BJ (cell line): ENCODE results near the gene PTPRK. TPM values are rescaled to one million over a fixed set of nuclear protein-coding genes. Genes with fewer than 3 reads are reported as not detected.

Experiments used
- CTCF ChIA-PET: fragments of 350-600 bp; formaldehyde crosslinking; extraction: SDS; loops from one replicate; lab custom pipeline; 2021; ENCODE audit warnings: antibody characterized with exemption, inconsistent platforms; lab: Yijun Ruan, JAX
- POLR2A ChIA-PET: fragments of 300-600 bp; sonication (Branson Sonifier 250); formaldehyde crosslinking; extraction: SDS; loops from one replicate; lab custom pipeline; 2021; ENCODE audit warnings: antibody characterized with exemption; lab: Charles Lee
- DNase-seq: peaks from one replicate; pipeline ENCODE4 v3.0.0-alpha.2; 2011; ENCODE audit warnings: low read depth
- H3K27me3 ChIP-seq: 2 replicates; pipeline ENCODE4 v1.6.0; 2011; ENCODE audit warnings: low read length; ENCODE audit not compliant: control insufficient read depth, insufficient read depth
- H3K36me3 ChIP-seq: 2 replicates; pipeline ENCODE4 v1.5.1; 2011; ENCODE audit warnings: low read length; ENCODE audit not compliant: control insufficient read depth, insufficient read depth
- H3K4me3 ChIP-seq: 2 replicates; pipeline ENCODE4 v1.5.1; 2011; ENCODE audit warnings: low read depth, mild to moderate bottlenecking, control low read depth, low read length
- CTCF ChIP-seq: IDR thresholded peaks from 2 replicates; pipeline ENCODE4 v1.5.1; 2011; ENCODE audit warnings: low read depth, mild to moderate bottlenecking, control low read depth, inconsistent platforms, low read length, moderate library complexity; ENCODE audit not compliant: insufficient read depth
- polyA plus RNA-seq: library from polyadenylated mRNA; depleted of rRNA; stranded (reverse); fragments of >200 nt; gene quantifications from 2 replicates; pipeline ENCODE4 v1.2.3, GENCODE V29; 2011

PTPRK gene
- polyA plus RNA-seq, 1 experiment = 18.5 TPM

DNA sequence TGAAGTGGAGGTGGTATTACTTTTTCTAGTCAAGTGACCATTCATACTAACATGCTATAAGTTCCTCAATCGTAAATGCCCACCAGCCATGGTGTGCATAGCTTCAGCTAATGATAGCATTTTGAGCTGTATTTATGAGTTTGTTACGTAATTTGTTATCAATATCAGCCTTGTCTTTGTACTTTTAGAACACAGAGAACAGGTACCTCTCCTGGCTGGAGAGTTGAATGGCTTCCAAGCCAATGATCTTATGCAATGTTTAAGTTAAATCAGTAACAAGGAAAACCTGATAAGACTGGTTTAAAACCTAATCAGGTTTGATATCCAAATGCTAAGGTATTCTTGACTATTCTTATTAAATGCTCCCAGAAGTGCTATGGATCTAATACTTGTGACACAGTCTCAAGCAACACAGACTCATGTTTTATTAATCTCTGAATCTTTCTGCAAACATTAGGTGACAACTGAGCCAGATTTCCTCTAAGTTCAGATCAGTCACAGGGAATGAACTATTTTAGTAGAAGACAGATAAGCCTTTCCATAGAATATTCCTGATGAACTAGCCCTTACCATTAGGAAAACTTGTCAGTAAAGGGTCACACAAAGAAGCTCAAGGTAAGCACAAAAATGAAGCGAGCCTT lies 154.8 kb downstream of the PTPRK start:
- H3K36me3 ChIP-seq = no peaks in the 10 kb centered on the region

DNA sequence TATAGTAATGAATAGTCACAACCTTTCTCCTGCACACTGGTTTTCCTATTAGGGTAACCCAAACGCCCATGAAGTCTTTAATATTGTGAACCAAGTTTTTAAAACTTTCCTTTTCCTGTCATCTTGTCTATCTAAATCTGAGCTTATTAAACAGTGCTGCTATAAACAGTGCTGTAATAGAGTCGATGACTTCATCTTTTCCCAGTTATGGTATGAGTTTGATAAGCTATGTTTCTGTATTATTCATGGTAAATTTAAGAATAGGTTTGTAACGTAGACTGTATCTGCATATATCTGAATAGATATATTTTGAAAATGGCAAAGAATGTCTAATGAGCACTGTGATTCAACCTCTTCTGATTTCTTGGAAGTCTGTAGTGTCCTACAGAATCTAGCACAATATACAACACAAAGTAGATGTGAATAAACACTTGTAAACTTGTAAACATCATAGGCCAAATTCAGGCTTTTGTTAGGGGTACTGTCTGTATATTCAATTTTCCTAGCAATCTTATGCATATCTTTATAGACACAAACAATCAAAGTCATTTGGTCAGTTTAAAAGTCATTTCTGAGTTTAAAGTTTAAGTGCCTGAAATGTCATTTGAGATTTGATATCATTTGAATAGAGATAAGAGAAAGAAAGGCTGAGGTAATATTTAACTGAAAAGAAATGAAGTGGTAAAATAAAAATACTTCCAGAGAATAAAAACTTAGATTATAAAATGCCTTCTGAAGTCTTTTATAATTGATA lies 155.5 kb downstream of the PTPRK start:
- TF ChIP-seq CTCF = no peak
- no peak overlapping the region for H3K4me3 ChIP-seq
- no peaks in the 10 kb centered on the region for H3K36me3 ChIP-seq
- H3K27me3 ChIP-seq = no peaks in the 10 kb centered on the region
- ChIA-PET CTCF (interaction anchor here (0.6 kb wide), 1 partner anchor 123 kb away, joined by 3 read pairs; no protein-coding TSS in a partner anchor), POLR2A (no interaction called here)
- no peak for DNase-seq

More for the DNA sequence above, 154.8 kb downstream of the PTPRK start:
- CTCF ChIA-PET = no interaction called here
- DNase-seq = no peak
- Histone ChIP-seq H3K4me3 (no peak overlapping the region), H3K27me3 (no peaks in the 10 kb centered on the region)
- TF ChIP-seq CTCF = no peak
- POLR2A ChIA-PET = no interaction called here

- Histone ChIP-seq H3K27me3 (no peaks in the 10 kb centered on the region), H3K4me3 (no peak overlapping the region), H3K36me3 (no peaks in the 10 kb centered on the region)
- CTCF ChIA-PET = no interaction called here
- DNase-seq = no peak
- TF ChIP-seq CTCF = no peak
- POLR2A ChIA-PET = no interaction called here
These were observed 157.2 kb downstream of the PTPRK start for GRCh38 chr6:128363020-128363813.

DNA sequence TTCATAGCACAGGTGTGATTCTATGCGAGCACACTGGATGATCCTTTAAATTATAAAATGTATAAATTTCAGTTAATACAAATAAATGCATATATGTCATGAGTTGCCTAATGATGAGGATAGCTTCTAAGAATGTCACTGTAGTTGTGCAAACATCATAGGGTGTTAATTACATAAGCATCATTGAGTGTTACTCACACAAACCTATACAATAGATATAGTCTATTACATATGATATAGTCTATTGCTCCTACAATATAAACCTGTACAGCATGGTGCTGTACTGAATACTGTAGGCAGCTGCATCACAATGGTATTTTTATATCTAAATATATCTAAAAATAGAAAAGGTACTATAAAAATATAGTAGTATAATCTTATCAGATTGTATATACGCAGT lies 159.0 kb downstream of the PTPRK start:
- Histone ChIP-seq H3K4me3 (no peak overlapping the region), H3K27me3 (no peaks in the 10 kb centered on the region), H3K36me3 (no peaks in the 10 kb centered on the region)
- TF ChIP-seq CTCF = no peak
- no peak for DNase-seq
- ChIA-PET CTCF (no interaction called here), POLR2A (no interaction called here)

DNA sequence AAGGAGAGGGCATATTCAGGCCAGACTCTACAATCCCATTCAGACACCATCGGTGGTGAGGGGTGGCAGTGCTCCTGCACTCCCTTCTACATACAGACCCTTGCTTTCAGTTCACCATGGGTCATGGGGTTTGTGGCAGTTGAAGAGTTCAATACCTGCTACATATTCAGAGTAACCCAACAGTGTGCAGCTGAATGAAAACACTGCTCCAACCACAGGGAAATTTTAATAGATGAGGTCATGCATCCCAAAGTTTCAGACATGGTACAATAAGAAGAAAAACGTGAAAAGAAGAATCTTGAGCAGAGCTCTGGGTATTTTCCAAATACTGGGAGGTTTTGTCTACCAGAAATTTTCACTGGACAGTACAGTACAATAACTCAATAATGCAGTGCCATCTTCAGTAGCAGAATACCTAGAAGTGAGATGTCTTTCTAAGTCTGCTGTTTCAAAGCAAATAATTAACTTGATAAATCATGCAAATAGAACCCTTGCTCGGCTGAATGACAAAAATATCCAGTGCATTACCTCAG lies 162.1 kb downstream of the PTPRK start:
- no peaks in the 10 kb centered on the region for H3K36me3 ChIP-seq
- DNase-seq = no peak
- no peak overlapping the region for H3K4me3 ChIP-seq
- no peaks in the 10 kb centered on the region for H3K27me3 ChIP-seq
- ChIA-PET CTCF (no interaction called here), POLR2A (no interaction called here)
- TF ChIP-seq CTCF = no peak
